Fibroblast of lung (primary cell): ENCODE data around the gene ZC3H15. TPM values are rescaled to one million over a fixed set of nuclear protein-coding genes. Genes with fewer than 3 reads are reported as not detected.
"Not testable (repeated sequence)": the region's sequence is repeated elsewhere in the genome, so short reads cannot be mapped to it uniquely, and the experiment has no call there.

Source experiments
- DNase-seq, 2 donors: peaks; one replicate each; pipeline versions ENCODE4 v3.0.0 to v3.0.0-alpha.2; 2010; ENCODE audit warnings: low read depth in 2 of 2
- H2AFZ ChIP-seq: 2 replicates; pipeline ENCODE4 v1.5.1; 2012; ENCODE audit warnings: low read length, control low read depth, inconsistent platforms
- H3K27ac ChIP-seq: 2 replicates; pipeline ENCODE4 v1.5.1; 2011; ENCODE audit warnings: low read length, control low read depth; ENCODE audit not compliant: insufficient read depth
- H3K27me3 ChIP-seq: 2 replicates; pipeline ENCODE4 v1.5.1; 2011; ENCODE audit warnings: mild to moderate bottlenecking, low read length; ENCODE audit not compliant: control insufficient read depth, insufficient read depth
- H3K36me3 ChIP-seq: 2 replicates; pipeline ENCODE4 v1.5.1; 2011; ENCODE audit warnings: low read length; ENCODE audit not compliant: control insufficient read depth, insufficient read depth
- H3K4me1 ChIP-seq: 2 replicates; pipeline ENCODE4 v1.5.1; 2011; ENCODE audit warnings: low read length; ENCODE audit not compliant: control insufficient read depth, insufficient read depth; ENCODE audit errors: extremely low read depth
- H3K4me2 ChIP-seq: 2 replicates; pipeline ENCODE4 v1.5.1; 2011; ENCODE audit warnings: low read length, control low read depth; ENCODE audit not compliant: insufficient read depth; ENCODE audit errors: extremely low read depth
- H3K4me3 ChIP-seq, 4 experiments: fragments of 200-600 bp in 1 of 4; sonication (generic) in 1 of 4; replicated peaks in 1 of 4; 2 replicates each; pipeline ENCODE4 v1.5.1; 2011 to 2016; ENCODE audit warnings: low read length in 4 of 4, low read depth in 3 of 4, mild to moderate bottlenecking in 3 of 4, control low read depth in 2 of 4, inconsistent platforms in 1 of 4, mixed read lengths in 1 of 4; ENCODE audit not compliant: insufficient read depth in 1 of 4; ENCODE audit errors: control extremely low read depth in 1 of 4
- H3K79me2 ChIP-seq: 2 replicates; pipeline ENCODE4 v1.5.1; 2012; ENCODE audit warnings: mild to moderate bottlenecking, low read length, inconsistent platforms; ENCODE audit not compliant: control insufficient read depth, insufficient read depth
- H3K9ac ChIP-seq: 2 replicates; pipeline ENCODE4 v1.5.1; 2011; ENCODE audit warnings: mild to moderate bottlenecking, low read length, control low read depth; ENCODE audit not compliant: insufficient read depth
- H3K9me3 ChIP-seq: 2 replicates; pipeline ENCODE4 v1.5.1; 2012; ENCODE audit warnings: low read depth, low read length; ENCODE audit not compliant: control insufficient read depth, insufficient read depth
- H4K20me1 ChIP-seq: 2 replicates; pipeline ENCODE4 v1.5.1; 2011; ENCODE audit warnings: low read length; ENCODE audit not compliant: control insufficient read depth, insufficient read depth; ENCODE audit errors: extremely low read depth
- EZH2 ChIP-seq: IDR thresholded peaks from 2 replicates; pipeline ENCODE4 v1.5.1; 2012; ENCODE audit warnings: low read length, control low read depth, mild to moderate bottlenecking; ENCODE audit errors: missing control alignments
- polyA plus RNA-seq, 2 donors: library from polyadenylated mRNA; depleted of rRNA in 1 of 2; stranded (reverse) in 1 of 2; unstranded in 1 of 2; fragments of >200 nt; gene quantifications; 2 replicates each; pipeline ENCODE4 v1.2.1, GENCODE V29; 2011 to 2012; ENCODE audit warnings: missing spikeins in 1 of 2
- total RNA-seq: library from RNA; depleted of rRNA; stranded (reverse); fragments of >200 nt; gene quantifications from 2 replicates; pipeline ENCODE4 v1.2.1, GENCODE V29; 2014
- TF ChIP-seq, protein P1 (sequence below), 2 donors: IDR thresholded peaks in 1 of 2; conservative IDR thresholded peaks in 1 of 2; 1 replicate in 1 of 2; 2 replicates in 1 of 2; pipeline ENCODE4 v1.5.1; 2011 to 2012; ENCODE audit warnings: low read length in 2 of 2, control low read depth in 1 of 2, inconsistent platforms in 1 of 2, low read depth in 1 of 2, mild to moderate bottlenecking in 1 of 2

Gene ZC3H15
- total and polyA plus RNA-seq, 2 donors (not counting 1 experiment from before 2014, with no cell fraction given) = 79.9 to 83.8 TPM

DNA sequence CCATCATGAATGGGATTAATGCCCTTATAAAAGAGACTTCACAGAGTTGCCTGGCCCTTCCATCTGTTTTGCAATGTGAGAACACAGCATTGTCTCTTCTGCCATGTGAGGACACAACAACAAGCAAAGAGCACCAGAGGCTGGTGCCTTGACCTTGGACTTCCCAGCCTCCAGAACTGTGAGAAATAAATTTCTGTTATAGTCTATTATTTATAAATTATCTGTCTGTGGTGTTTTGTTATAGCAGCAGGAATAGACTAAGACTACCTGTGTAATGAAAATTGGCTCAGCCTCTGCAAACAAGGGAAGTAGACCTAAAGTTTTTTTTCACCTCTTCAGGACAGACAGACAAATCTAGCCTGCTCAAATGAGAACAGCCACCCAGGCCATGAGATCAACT lies 19.3 kb upstream of the ZC3H15 start:
- H3K27me3 ChIP-seq = no peaks in the 10 kb centered on the region
- H3K4me2 ChIP-seq = no peak overlapping the region
- no peak for DNase-seq
- no peaks in the 10 kb centered on the region for H4K20me1 ChIP-seq
- no peak overlapping the region for H3K9ac ChIP-seq
- no peak overlapping the region for H3K4me3 ChIP-seq
- no peaks in the 10 kb centered on the region for H3K9me3 ChIP-seq
- no peak for TF ChIP-seq EZH2
- TF ChIP-seq, protein P1, sequence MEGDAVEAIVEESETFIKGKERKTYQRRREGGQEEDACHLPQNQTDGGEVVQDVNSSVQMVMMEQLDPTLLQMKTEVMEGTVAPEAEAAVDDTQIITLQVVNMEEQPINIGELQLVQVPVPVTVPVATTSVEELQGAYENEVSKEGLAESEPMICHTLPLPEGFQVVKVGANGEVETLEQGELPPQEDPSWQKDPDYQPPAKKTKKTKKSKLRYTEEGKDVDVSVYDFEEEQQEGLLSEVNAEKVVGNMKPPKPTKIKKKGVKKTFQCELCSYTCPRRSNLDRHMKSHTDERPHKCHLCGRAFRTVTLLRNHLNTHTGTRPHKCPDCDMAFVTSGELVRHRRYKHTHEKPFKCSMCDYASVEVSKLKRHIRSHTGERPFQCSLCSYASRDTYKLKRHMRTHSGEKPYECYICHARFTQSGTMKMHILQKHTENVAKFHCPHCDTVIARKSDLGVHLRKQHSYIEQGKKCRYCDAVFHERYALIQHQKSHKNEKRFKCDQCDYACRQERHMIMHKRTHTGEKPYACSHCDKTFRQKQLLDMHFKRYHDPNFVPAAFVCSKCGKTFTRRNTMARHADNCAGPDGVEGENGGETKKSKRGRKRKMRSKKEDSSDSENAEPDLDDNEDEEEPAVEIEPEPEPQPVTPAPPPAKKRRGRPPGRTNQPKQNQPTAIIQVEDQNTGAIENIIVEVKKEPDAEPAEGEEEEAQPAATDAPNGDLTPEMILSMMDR (conservative IDR thresholded peaks at IDR 0.05 in 1 of 2, IDR thresholded peaks at IDR 0.05 in 1 of 2; ENCODE audit: low read depth in 1 of 2, low read length in 2 of 2) = no peak
- no peak overlapping the region for H3K27ac ChIP-seq
- no peaks in the 10 kb centered on the region for H3K36me3 ChIP-seq
- H2AFZ ChIP-seq = no peak overlapping the region
- no peaks in the 10 kb centered on the region for H3K79me2 ChIP-seq
- H3K4me1 ChIP-seq = no peaks in the 10 kb centered on the region

DNA sequence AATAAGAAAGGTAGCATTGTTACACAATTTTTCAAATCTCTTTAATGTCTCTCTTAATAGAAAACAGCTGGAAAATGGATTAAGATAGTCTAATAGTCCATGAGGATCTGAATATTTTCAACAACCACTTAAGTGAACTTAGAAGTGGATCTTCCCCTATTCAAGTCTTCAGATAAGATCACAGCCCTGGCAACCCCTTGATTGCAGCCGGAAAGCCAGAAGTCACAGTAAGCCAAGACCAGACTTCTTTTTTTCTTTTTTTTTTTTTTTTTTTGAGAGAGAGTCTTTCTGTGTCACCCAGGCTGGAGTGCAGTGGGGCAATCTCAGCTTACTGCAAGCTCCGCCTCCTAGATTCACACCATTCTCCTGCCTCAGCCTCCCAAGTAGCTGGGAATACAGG lies 18.6 kb upstream of the ZC3H15 start:
- H3K79me2 ChIP-seq = no peaks in the 10 kb centered on the region
- no peak for DNase-seq
- no peaks in the 10 kb centered on the region for H4K20me1 ChIP-seq
- no peaks in the 10 kb centered on the region for H3K9me3 ChIP-seq
- no peak overlapping the region for H2AFZ ChIP-seq
- no peaks in the 10 kb centered on the region for H3K27me3 ChIP-seq
- H3K4me2 ChIP-seq = no peak overlapping the region
- no peak overlapping the region for H3K4me3 ChIP-seq
- H3K36me3 ChIP-seq = no peaks in the 10 kb centered on the region
- TF ChIP-seq EZH2 = no peak
- TF ChIP-seq, protein P1 (conservative IDR thresholded peaks at IDR 0.05 in 1 of 2, IDR thresholded peaks at IDR 0.05 in 1 of 2; ENCODE audit: low read depth in 1 of 2, low read length in 2 of 2) = no peak
- H3K27ac ChIP-seq = no peak overlapping the region
- no peak overlapping the region for H3K9ac ChIP-seq
- H3K4me1 ChIP-seq = no peaks in the 10 kb centered on the region

DNA sequence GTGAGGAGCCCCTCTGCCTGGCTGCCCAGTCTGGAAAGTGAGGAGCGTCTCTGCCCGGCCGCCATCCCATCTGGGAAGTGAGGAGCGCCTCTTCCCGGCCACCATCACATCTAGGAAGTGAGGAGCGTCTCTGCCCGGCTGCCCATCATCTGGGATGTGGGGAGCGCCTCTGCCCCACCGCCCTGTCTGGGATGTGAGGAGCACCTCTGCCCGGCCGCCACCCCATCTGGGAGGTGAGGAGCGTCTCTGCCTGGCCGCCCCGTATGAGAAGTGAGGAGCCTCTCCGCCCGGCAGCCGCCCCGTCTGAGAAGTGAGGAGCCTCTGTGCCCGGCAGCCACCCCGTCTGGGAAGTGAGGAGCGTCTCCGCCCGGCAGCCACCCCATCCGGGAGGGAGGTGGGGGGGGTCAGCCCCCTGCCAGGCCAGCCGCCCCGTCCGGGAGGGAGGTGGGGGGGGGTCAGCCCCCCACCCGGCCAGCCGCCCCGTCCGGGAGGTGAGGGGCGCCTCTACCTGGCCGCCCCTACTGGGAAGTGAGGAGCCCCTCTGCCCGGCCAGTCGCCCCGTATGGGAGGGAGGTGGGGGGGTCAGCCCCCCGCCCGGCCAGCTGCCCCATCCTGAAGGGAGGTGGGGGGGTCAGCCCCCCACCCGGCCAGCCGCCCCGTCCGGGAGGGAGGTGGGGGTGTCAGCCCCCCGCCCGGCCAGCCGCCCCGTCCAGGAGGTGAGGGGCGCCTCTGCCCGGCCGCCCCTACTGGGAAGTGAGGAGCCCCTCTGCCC lies 13.2 kb upstream of the ZC3H15 start:
- not testable (repeated sequence) for H3K36me3 ChIP-seq, H2AFZ ChIP-seq, DNase-seq, H3K27ac ChIP-seq, H3K79me2 ChIP-seq, H3K4me3 ChIP-seq, H3K4me1 ChIP-seq, H3K9me3 ChIP-seq, H4K20me1 ChIP-seq, H3K27me3 ChIP-seq, H3K4me2 ChIP-seq, H3K9ac ChIP-seq

DNA sequence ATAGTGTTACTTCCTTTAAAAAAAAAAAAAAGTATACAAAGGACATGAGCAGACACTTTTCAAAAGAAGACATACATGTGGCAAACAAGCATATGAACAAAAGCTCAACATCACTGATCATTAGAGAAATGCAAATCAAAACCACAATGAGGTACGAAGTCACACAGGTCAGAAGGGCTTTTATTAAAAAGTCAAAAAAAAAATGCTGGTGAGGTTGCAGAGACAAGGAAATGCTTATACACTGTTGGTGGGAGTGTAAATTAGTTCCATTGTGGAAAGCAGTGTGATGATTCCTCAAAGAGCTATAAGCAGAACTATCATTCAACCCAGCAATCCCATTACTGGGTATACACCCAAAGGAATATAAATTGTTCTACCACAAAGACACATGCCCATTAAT lies 11.8 kb upstream of the ZC3H15 start:
- not testable (repeated sequence) for H2AFZ ChIP-seq, H3K4me3 ChIP-seq, H3K9ac ChIP-seq, H3K36me3 ChIP-seq, H3K4me1 ChIP-seq, H3K79me2 ChIP-seq, H3K4me2 ChIP-seq, H4K20me1 ChIP-seq, DNase-seq, H3K27ac ChIP-seq, H3K27me3 ChIP-seq, H3K9me3 ChIP-seq
